GM23338 (cell line): Measurements from ENCODE around the gene WWOX. TPM values are rescaled to one million over a fixed set of nuclear protein-coding genes. Genes with fewer than 3 reads are reported as not detected.

Experiments
- ATAC-seq: fragments of 200-7000 bp; cut with Tn5 transposase; 3 replicates; pipeline ENCODE4 v1.9.1; 2020
- DNase-seq: peaks from one replicate; pipeline ENCODE4 v3.0.0-alpha.2; 2015; ENCODE audit warnings: low spot score
- H2AFZ ChIP-seq: fragments of 200-600 bp; sonication (generic); 2 replicates; pipeline ENCODE4 v1.8.0; 2016; ENCODE audit warnings: antibody characterized with exemption, mild to moderate bottlenecking, moderate library complexity
- H3F3A ChIP-seq: fragments of 200-600 bp; sonication (generic); replicated peaks from 2 replicates; pipeline ENCODE4 v1.8.0; 2017; ENCODE audit warnings: antibody characterized with exemption, mixed run types, low read depth
- H3K27ac ChIP-seq: fragments of 200-600 bp; sonication (generic); 2 replicates; pipeline ENCODE4 v1.6.1; 2016; ENCODE audit warnings: low read depth
- H3K27me3 ChIP-seq: fragments of 200-600 bp; sonication (generic); 2 replicates; pipeline ENCODE4 v1.8.0; 2016; ENCODE audit warnings: mild to moderate bottlenecking, mixed run types, moderate library complexity; ENCODE audit not compliant: insufficient read depth
- H3K36me3 ChIP-seq: fragments of 200-600 bp; sonication (generic); 2 replicates; pipeline ENCODE4 v1.8.0; 2016; ENCODE audit warnings: mild to moderate bottlenecking; ENCODE audit not compliant: insufficient read depth
- H3K4me1 ChIP-seq: fragments of 200-600 bp; sonication (generic); 2 replicates; pipeline ENCODE4 v1.8.0; 2016; ENCODE audit warnings: mild to moderate bottlenecking, moderate library complexity; ENCODE audit not compliant: insufficient read depth
- H3K4me2 ChIP-seq: fragments of 200-600 bp; sonication (generic); 2 replicates; pipeline ENCODE4 v1.7.1; 2017; ENCODE audit warnings: mixed run types
- H3K4me3 ChIP-seq: fragments of 200-600 bp; sonication (generic); 2 replicates; pipeline ENCODE4 v1.6.1; 2016; ENCODE audit warnings: mixed run types
- H3K79me2 ChIP-seq: fragments of 200-600 bp; sonication (generic); replicated peaks from 2 replicates; pipeline ENCODE4 v1.8.0; 2017; ENCODE audit warnings: mild to moderate bottlenecking; ENCODE audit not compliant: insufficient read depth
- H3K9me2 ChIP-seq: fragments of 200-600 bp; sonication (generic); 2 replicates; pipeline ENCODE4 v1.8.0; 2017; ENCODE audit not compliant: insufficient read depth
- H4K20me1 ChIP-seq: fragments of 200-600 bp; sonication (generic); replicated peaks from 2 replicates; pipeline ENCODE4 v1.8.0; 2017; ENCODE audit warnings: mild to moderate bottlenecking; ENCODE audit not compliant: insufficient read depth
- H3K27ac Mint-ChIP-seq: 2 replicates; pipeline ENCODE4 v1.8.0; 2020; ENCODE audit warnings: inconsistent platforms, mild to moderate bottlenecking, moderate library complexity, mixed read lengths
- H3K27me3 Mint-ChIP-seq: 3 replicates; pipeline ENCODE4 v1.8.0; 2022; ENCODE audit warnings: low read depth, mild to moderate bottlenecking, moderate library complexity, mixed read lengths, inconsistent platforms; ENCODE audit not compliant: insufficient read depth, poor library complexity
- H3K36me3 Mint-ChIP-seq: 3 replicates; pipeline ENCODE4 v1.8.0; 2021; ENCODE audit warnings: low read depth, mild to moderate bottlenecking, inconsistent platforms, moderate library complexity, mixed read lengths
- H3K4me1 Mint-ChIP-seq: 3 replicates; pipeline ENCODE4 v1.8.0; 2020; ENCODE audit warnings: mild to moderate bottlenecking, inconsistent platforms, mixed read lengths
- H3K4me3 Mint-ChIP-seq: 3 replicates; pipeline ENCODE4 v1.8.0; 2021; ENCODE audit warnings: moderate library complexity, mild to moderate bottlenecking, inconsistent platforms, mixed read lengths
- H3K9me3 Mint-ChIP-seq: 3 replicates; pipeline ENCODE4 v1.8.0; 2020; ENCODE audit warnings: moderate library complexity, mild to moderate bottlenecking, inconsistent platforms, mixed read lengths
- CREB1 ChIP-seq: fragments of 250-450 bp; sonication (Bioruptor Pico); IDR thresholded peaks from 2 replicates; pipeline ENCODE4 v1.5.0; 2020; ENCODE audit warnings: low read depth, mild to moderate bottlenecking, moderate library complexity
- CTCF ChIP-seq, 2 experiments: fragments of 200-600 bp in 1 of 2; sonication (generic) in 1 of 2; conservative IDR thresholded peaks; 2 replicates each; pipeline versions ENCODE4 v1.5.1 to v1.6.1; 2016 to 2017; ENCODE audit warnings: antibody characterized with exemption in 2 of 2, low read depth in 2 of 2, mild to moderate bottlenecking in 2 of 2, moderate library complexity in 1 of 2
- ETS1 ChIP-seq: IDR thresholded peaks from 2 replicates; pipeline ENCODE4 v1.6.1; 2016; ENCODE audit warnings: antibody characterized with exemption
- EZH2 ChIP-seq: fragments of 200-600 bp; sonication (generic); IDR thresholded peaks from one replicate; pipeline ENCODE4 v1.8.0; 2017; ENCODE audit warnings: antibody characterized with exemption, mild to moderate bottlenecking, low read depth; ENCODE audit not compliant: unreplicated experiment
- JUNB ChIP-seq: IDR thresholded peaks from one replicate; pipeline ENCODE4 v1.6.1; 2016; ENCODE audit warnings: antibody characterized with exemption; ENCODE audit not compliant: unreplicated experiment
- NANOG ChIP-seq: IDR thresholded peaks from 2 replicates; pipeline ENCODE4 v1.6.1; 2016; ENCODE audit warnings: antibody characterized with exemption, borderline replicate concordance
- POLR2AphosphoS5 ChIP-seq: IDR thresholded peaks from 2 replicates; pipeline ENCODE4 v1.6.1; 2016; ENCODE audit warnings: antibody characterized with exemption, low read depth
- REST ChIP-seq: IDR thresholded peaks from one replicate; pipeline ENCODE4 v1.6.1; 2018; ENCODE audit warnings: antibody characterized with exemption; ENCODE audit not compliant: unreplicated experiment
- STAT1 ChIP-seq: IDR thresholded peaks from one replicate; pipeline ENCODE4 v1.6.1; 2016; ENCODE audit warnings: antibody characterized with exemption; ENCODE audit not compliant: unreplicated experiment
- ZNF114 ChIP-seq: fragments of 250-450 bp; sonication (Bioruptor Pico); IDR thresholded peaks from 2 replicates; pipeline ENCODE4 v1.5.0; 2020; ENCODE audit warnings: mild to moderate bottlenecking, moderate library complexity
- polyA plus RNA-seq: library from polyadenylated mRNA; unstranded; fragments of >200 nt; fragmentation: Nextera tagmentation; extraction: Ambion mirVana; gene quantifications from 2 replicates; pipeline ENCODE4 v1.2.1, GENCODE V29; 2016
- total RNA-seq: library from RNA; depleted of rRNA; stranded (reverse); fragments of >200 nt; shearing (Covaris generic); gene quantifications from 2 replicates; pipeline ENCODE4 v1.2.3, GENCODE V29; 2014

The WWOX gene
- total and polyA plus RNA-seq, 2 experiments from 2014 or later: 10.0 to 19.3 TPM

GRCh38 chr16:78566397-78567073 is 467.1 kb downstream of the WWOX start (continued):
- no peak for TF ChIP-seq JUNB
- TF ChIP-seq POLR2AphosphoS5: no peak
- TF ChIP-seq ETS1: no peak
- no peak for TF ChIP-seq CREB1
- TF ChIP-seq EZH2: no peak

- peaks cover 4% of the 10 kb centered on the region; the same call in 1 of the 2 replicates for H3K9me2 ChIP-seq
- Mint-ChIP-seq H3K27ac (no peak overlapping the region), H3K27me3 (no peaks in the 10 kb centered on the region), H3K36me3 (0 out of 3 replicates have a peak, but pooled peaks cover under 1% of the 10 kb centered on the region), H3K9me3 (no peaks in the 10 kb centered on the region), H3K4me3 (no peak overlapping the region), H3K4me1 (no peaks in the 10 kb centered on the region)
- H4K20me1 ChIP-seq: no peaks in the 10 kb centered on the region
- ATAC-seq (no peak), DNase-seq (no peak)
- no peak overlapping the region for H3K4me3 ChIP-seq
- no peaks in the 10 kb centered on the region for H3F3A ChIP-seq
- H3K36me3 ChIP-seq: no peaks in the 10 kb centered on the region
- H3K4me2 ChIP-seq: no peak overlapping the region
- H3K27me3 ChIP-seq: no peaks in the 10 kb centered on the region
- H3K27ac ChIP-seq: no peak overlapping the region
- no peaks in the 10 kb centered on the region for H3K79me2 ChIP-seq
- H3K4me1 ChIP-seq: no peaks in the 10 kb centered on the region
- H2AFZ ChIP-seq: no peak overlapping the region
- TF ChIP-seq CREB1 (no peak), ETS1 (no peak), REST (no peak), NANOG (no peak), JUNB (no peak), STAT1 (no peak), EZH2 (no peak), CTCF (conservative IDR thresholded peaks at IDR 0.05; ENCODE audit: low read depth in 2 of 2) (no peak), ZNF114 (CRISPR knock-in tag) (no peak)
These were observed 471.1 kb downstream of the WWOX start for GRCh38 chr16:78570399-78571141.
